ENCODE data around the gene PARP12. TPM values are rescaled to one million over a fixed set of nuclear protein-coding genes. Genes with fewer than 3 reads are reported as not detected.

Gene PARP12
- polyA plus RNA-seq, 1 donor (not counting 4 experiments of a cell fraction or from before 2014, with no cell fraction given): 66.0 TPM

DNA sequence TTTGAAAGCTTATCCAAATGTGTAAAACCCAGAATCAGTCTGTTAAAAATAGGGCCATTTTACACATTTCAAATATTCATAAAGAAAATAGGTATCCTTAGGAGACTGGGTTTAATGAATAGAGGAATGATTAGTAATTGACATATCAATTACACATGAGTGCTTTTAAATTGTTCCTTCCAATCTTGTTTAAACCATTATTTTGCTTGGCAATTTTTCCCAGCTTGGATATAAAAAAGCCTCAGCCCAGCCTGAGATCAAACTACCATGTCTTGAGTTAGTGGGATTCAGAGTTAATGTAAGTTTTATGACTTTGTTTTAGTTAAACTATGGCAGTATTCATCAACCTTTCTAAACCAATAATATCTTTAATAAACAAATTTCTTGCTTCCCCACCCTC lies 28.3 kb downstream of the PARP12 start:
- H3K27ac ChIP-seq (ENCODE audit: control insufficient read depth, insufficient read depth, low read length): peak overlapping the region; percentile 99

DNA sequence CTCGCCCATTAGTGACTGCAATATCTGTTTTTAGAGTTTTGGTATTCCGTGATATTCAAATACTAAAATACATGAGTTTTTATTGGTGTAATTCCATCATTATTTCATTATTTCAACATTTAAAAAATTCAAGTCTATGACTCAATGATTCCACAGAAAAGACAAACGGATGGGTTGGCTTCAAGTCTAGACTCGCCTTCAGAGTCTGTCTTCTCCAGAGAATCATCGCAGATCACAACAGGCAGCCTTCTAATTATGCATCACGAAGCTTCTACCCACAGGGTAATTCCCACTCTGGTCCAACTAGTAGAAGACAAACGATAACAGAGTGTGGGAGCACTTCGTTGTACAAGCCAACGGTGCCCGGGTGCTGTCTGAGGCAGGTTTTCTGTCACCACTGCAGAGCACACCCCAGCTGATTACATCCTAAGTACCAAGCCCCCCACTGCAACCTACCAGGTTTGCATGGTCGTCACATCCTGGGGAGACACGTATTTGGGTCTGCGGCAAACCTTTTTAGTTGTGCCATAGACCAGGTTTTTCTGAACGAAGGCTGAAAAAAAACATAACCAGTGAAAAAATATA lies 28.9 kb downstream of the PARP12 start:
- no peaks in the 10 kb centered on the region for H3K27me3 ChIP-seq (ENCODE audit: control insufficient read depth, extremely low read depth, insufficient read depth, low read length)
- peak overlapping the region; percentile 99 for H3K27ac ChIP-seq (ENCODE audit: control insufficient read depth, insufficient read depth, low read length)
- no peaks in the 10 kb centered on the region for H3K79me2 ChIP-seq (ENCODE audit: control insufficient read depth, insufficient read depth, low read length)
- H2AFZ ChIP-seq (ENCODE audit: control insufficient read depth, low read length): peak overlapping the region; percentile 50
- DNase-seq (ENCODE audit: low read depth, low spot score): peak; percentile 92
- no peaks in the 10 kb centered on the region for H4K20me1 ChIP-seq (ENCODE audit: control insufficient read depth, extremely low read depth, insufficient read depth, low read length)
- peaks cover 41% of the 10 kb centered on the region for H3K4me1 ChIP-seq (ENCODE audit: control insufficient read depth, extremely low read depth, insufficient read depth, low read length)
- FAIRE-seq: peak; percentile 75
- H3K9me1 ChIP-seq (ENCODE audit: control insufficient read depth, extremely low read depth, insufficient read depth, low read length): no peaks in the 10 kb centered on the region
- dilution Hi-C loops (cut with MboI; ENCODE audit: extremely low pct_ligation_motif_present, low sequenced_read_pairs): no loop called here
- TF ChIP-seq, protein P1, sequence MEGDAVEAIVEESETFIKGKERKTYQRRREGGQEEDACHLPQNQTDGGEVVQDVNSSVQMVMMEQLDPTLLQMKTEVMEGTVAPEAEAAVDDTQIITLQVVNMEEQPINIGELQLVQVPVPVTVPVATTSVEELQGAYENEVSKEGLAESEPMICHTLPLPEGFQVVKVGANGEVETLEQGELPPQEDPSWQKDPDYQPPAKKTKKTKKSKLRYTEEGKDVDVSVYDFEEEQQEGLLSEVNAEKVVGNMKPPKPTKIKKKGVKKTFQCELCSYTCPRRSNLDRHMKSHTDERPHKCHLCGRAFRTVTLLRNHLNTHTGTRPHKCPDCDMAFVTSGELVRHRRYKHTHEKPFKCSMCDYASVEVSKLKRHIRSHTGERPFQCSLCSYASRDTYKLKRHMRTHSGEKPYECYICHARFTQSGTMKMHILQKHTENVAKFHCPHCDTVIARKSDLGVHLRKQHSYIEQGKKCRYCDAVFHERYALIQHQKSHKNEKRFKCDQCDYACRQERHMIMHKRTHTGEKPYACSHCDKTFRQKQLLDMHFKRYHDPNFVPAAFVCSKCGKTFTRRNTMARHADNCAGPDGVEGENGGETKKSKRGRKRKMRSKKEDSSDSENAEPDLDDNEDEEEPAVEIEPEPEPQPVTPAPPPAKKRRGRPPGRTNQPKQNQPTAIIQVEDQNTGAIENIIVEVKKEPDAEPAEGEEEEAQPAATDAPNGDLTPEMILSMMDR (optimal IDR thresholded peaks at IDR 0.05 in 1 of 3, IDR thresholded peaks at IDR 0.05 in 1 of 3, conservative IDR thresholded peaks at IDR 0.05 in 1 of 3; ENCODE audit: extremely low read depth in 1 of 3, insufficient read depth in 2 of 3, low read length in 3 of 3): no peak
- TF ChIP-seq EZH2 (IDR thresholded peaks at IDR 0.05; ENCODE audit: low read length): no peak
- H3K36me3 ChIP-seq (ENCODE audit: control insufficient read depth in 2 of 2, extremely low read depth in 1 of 2, insufficient read depth in 2 of 2, low read length in 2 of 2): peaks cover 4 to 11% of the 10 kb centered on the region in 2 experiments
- peak overlapping the region; percentile 77 for H3K9ac ChIP-seq (ENCODE audit: control insufficient read depth, extremely low read depth, insufficient read depth, low read length)
- H3K4me3 ChIP-seq (ENCODE audit: control insufficient read depth in 2 of 3, extremely low read depth in 1 of 3, insufficient read depth in 2 of 3, low read depth in 1 of 3, low read length in 3 of 3): no peak overlapping the region
- H3K9me3 ChIP-seq (ENCODE audit: control insufficient read depth, low read depth, low read length): no peaks in the 10 kb centered on the region
- peak overlapping the region; percentile 79 for H3K4me2 ChIP-seq (ENCODE audit: control insufficient read depth, extremely low read depth, insufficient read depth, low read depth, low read length)

More for the DNA sequence above, 28.3 kb downstream of the PARP12 start:
- no peak for TF ChIP-seq EZH2 (IDR thresholded peaks at IDR 0.05; ENCODE audit: low read length)
- TF ChIP-seq, protein P1 (optimal IDR thresholded peaks at IDR 0.05 in 1 of 3, IDR thresholded peaks at IDR 0.05 in 1 of 3, conservative IDR thresholded peaks at IDR 0.05 in 1 of 3; ENCODE audit: extremely low read depth in 1 of 3, insufficient read depth in 2 of 3, low read length in 3 of 3): no peak
- Histone ChIP-seq H3K9ac (ENCODE audit: control insufficient read depth, extremely low read depth, insufficient read depth, low read length) (no peak overlapping the region), H3K4me1 (ENCODE audit: control insufficient read depth, extremely low read depth, insufficient read depth, low read length) (peaks cover 41% of the 10 kb centered on the region), H3K36me3 (ENCODE audit: control insufficient read depth in 2 of 2, extremely low read depth in 1 of 2, insufficient read depth in 2 of 2, low read length in 2 of 2) (peaks cover 5 to 13% of the 10 kb centered on the region in 2 experiments), H3K9me1 (ENCODE audit: control insufficient read depth, extremely low read depth, insufficient read depth, low read length) (no peaks in the 10 kb centered on the region), H3K4me3 (ENCODE audit: control insufficient read depth in 2 of 3, extremely low read depth in 1 of 3, insufficient read depth in 2 of 3, low read depth in 1 of 3, low read length in 3 of 3) (no peak overlapping the region), H2AFZ (ENCODE audit: control insufficient read depth, low read length) (no peak overlapping the region), H3K27me3 (ENCODE audit: control insufficient read depth, extremely low read depth, insufficient read depth, low read length) (no peaks in the 10 kb centered on the region), H3K9me3 (ENCODE audit: control insufficient read depth, low read depth, low read length) (no peaks in the 10 kb centered on the region), H3K4me2 (ENCODE audit: control insufficient read depth, extremely low read depth, insufficient read depth, low read depth, low read length) (no peak overlapping the region), H4K20me1 (ENCODE audit: control insufficient read depth, extremely low read depth, insufficient read depth, low read length) (no peaks in the 10 kb centered on the region), H3K79me2 (ENCODE audit: control insufficient read depth, insufficient read depth, low read length) (no peaks in the 10 kb centered on the region)
- FAIRE-seq (no peak), DNase-seq (ENCODE audit: low read depth, low spot score) (no peak)
- dilution Hi-C loops (cut with MboI; ENCODE audit: extremely low pct_ligation_motif_present, low sequenced_read_pairs): no loop called here

Data from keratinocyte (primary cell).